ENCODE data around the gene HERC2.

HERC2 gene

GRCh38 chr15:28110481-28110881, 211.5 kb downstream of the HERC2 start:
- TF ChIP-seq SIN3A (IDR thresholded peaks at IDR 0.05; ENCODE audit: borderline replicate concordance, insufficient read depth, low read length) = no peak
- no peak for TF ChIP-seq POLR2AphosphoS5 (IDR thresholded peaks at IDR 0.05; ENCODE audit: low read depth, low read length)
- no peak for TF ChIP-seq TAF1 (IDR thresholded peaks at IDR 0.05; ENCODE audit: borderline replicate concordance, insufficient read depth, low read length)
- no peak for TF ChIP-seq REST (IDR thresholded peaks at IDR 0.05; ENCODE audit: insufficient read depth in 1 of 2, low read depth in 2 of 2, low read length in 2 of 2)
- no peak for TF ChIP-seq FOXP2 (optimal IDR thresholded peaks at IDR 0.05; ENCODE audit: borderline replicate concordance, extremely low read depth, extremely low read length, insufficient read depth)

GRCh38 chr15:28109626-28110455, 212.1 kb downstream of the HERC2 start:
- TF ChIP-seq TAF1 (IDR thresholded peaks at IDR 0.05; ENCODE audit: borderline replicate concordance, insufficient read depth, low read length) = no peak
- TF ChIP-seq POLR2AphosphoS5 (IDR thresholded peaks at IDR 0.05; ENCODE audit: low read depth, low read length) = no peak
- no peak for TF ChIP-seq REST (IDR thresholded peaks at IDR 0.05; ENCODE audit: insufficient read depth in 1 of 2, low read depth in 2 of 2, low read length in 2 of 2)
- TF ChIP-seq FOXP2 (optimal IDR thresholded peaks at IDR 0.05; ENCODE audit: borderline replicate concordance, extremely low read depth, extremely low read length, insufficient read depth) = no peak
- no peak for TF ChIP-seq SIN3A (IDR thresholded peaks at IDR 0.05; ENCODE audit: borderline replicate concordance, insufficient read depth, low read length)

DNA sequence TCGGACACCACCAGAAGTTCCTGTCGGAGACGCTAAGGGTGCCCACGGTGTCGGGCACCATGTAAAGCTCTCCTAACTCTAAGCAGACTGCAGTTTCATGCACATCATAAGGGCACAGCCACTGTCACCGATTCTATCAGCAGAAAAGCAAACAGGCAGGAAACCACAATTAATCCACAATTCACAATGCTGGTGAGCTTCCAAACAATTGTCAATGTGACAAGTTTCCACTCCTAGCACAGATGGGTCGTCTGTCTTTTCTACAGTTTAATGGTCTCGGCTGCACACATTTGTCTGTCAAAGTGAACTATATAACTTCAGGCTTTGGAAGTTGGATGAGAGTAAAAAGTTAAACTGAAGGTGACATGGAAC, 214.1 kb downstream of the HERC2 start:
- no peak for TF ChIP-seq FOXP2 (optimal IDR thresholded peaks at IDR 0.05; ENCODE audit: borderline replicate concordance, extremely low read depth, extremely low read length, insufficient read depth)
- no peak for TF ChIP-seq POLR2AphosphoS5 (IDR thresholded peaks at IDR 0.05; ENCODE audit: low read depth, low read length)

DNA sequence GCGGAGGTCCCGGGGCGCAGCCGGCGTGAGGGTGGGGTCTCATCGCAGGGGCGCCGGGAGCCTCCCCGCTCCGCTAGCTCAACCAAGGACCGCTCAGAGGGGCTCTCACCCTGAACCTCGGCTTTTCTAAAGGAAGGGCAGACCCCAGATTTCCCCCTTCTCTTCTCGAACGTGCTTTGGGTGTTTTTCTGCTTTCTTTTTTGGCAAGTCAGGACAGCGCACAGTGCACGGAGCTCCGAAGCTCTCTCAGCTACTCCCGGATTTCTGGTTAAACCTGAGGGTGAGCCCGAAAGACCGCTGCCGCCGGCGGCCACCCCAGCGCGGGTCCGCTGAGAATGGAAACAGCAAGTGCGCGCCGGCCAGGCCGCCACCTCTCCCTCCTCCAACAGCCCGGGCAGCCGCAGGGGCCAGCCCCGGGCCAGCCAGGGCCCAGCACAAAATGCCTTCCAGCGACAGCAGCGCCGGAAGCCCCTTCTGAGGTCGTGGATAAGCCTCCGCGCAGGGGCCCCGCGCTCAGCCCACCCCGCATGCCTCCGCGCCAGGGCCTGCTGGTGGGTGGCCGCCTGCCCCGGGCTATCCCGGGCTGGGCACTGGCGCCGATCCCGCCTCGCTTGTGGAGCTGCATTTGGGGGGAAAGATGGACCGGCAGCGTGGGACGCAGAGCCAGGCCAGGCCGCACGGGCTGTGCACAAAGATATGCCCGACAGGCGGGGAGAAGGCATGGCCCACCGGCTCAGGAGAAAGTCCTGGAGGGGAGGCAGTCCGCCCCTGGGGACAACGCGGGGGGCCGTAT, 214.7 kb downstream of the HERC2 start:
- TF ChIP-seq REST (IDR thresholded peaks at IDR 0.05; ENCODE audit: insufficient read depth in 1 of 2, low read depth in 2 of 2, low read length in 2 of 2) (no peak), FOXP2 (optimal IDR thresholded peaks at IDR 0.05; ENCODE audit: borderline replicate concordance, extremely low read depth, extremely low read length, insufficient read depth) (no peak), SIN3A (IDR thresholded peaks at IDR 0.05; ENCODE audit: borderline replicate concordance, insufficient read depth, low read length) (no peak), POLR2AphosphoS5 (IDR thresholded peaks at IDR 0.05; ENCODE audit: low read depth, low read length) (no peak), TAF1 (IDR thresholded peaks at IDR 0.05; ENCODE audit: borderline replicate concordance, insufficient read depth, low read length) (no peak)

- TF ChIP-seq SIN3A (IDR thresholded peaks at IDR 0.05; ENCODE audit: borderline replicate concordance, insufficient read depth, low read length) (no peak), POLR2AphosphoS5 (IDR thresholded peaks at IDR 0.05; ENCODE audit: low read depth, low read length) (no peak), TAF1 (IDR thresholded peaks at IDR 0.05; ENCODE audit: borderline replicate concordance, insufficient read depth, low read length) (no peak), FOXP2 (optimal IDR thresholded peaks at IDR 0.05; ENCODE audit: borderline replicate concordance, extremely low read depth, extremely low read length, insufficient read depth) (no peak), REST (IDR thresholded peaks at IDR 0.05; ENCODE audit: insufficient read depth in 1 of 2, low read depth in 2 of 2, low read length in 2 of 2) (no peak)
These were observed 215.5 kb downstream of the HERC2 start for GRCh38 chr15:28106294-28107110.

Data from PFSK-1 (cell line).